ENCODE measurements around the gene F8. TPM values are rescaled to one million over a fixed set of nuclear protein-coding genes. Genes with fewer than 3 reads are reported as not detected.
"Not testable (repeated sequence)": the region's sequence is repeated elsewhere in the genome, so short reads cannot be mapped to it uniquely, and the experiment has no call there.

The F8 gene
- total and polyA plus RNA-seq, 5 donors: 34.7 to 98.8 (median 70.5) TPM

- 80% methylated on average over 5 of the region's 5 CpGs for WGBS
- Histone ChIP-seq H3K4me1 (ENCODE audit: control insufficient read depth, insufficient read depth, low read length) (peaks cover 4% of the 10 kb centered on the region), H3K27me3 (ENCODE audit: control insufficient read depth, insufficient read depth) (no peaks in the 10 kb centered on the region), H3K27ac (ENCODE audit: low read length) (no peak overlapping the region), H3K9me3 (ENCODE audit: control insufficient read depth, low read length) (no peaks in the 10 kb centered on the region), H3K4me3 (ENCODE audit: low read length) (no peak overlapping the region)
- no peak for ATAC-seq
- DNase-seq: no peak
- intact Hi-C loops (cut with DNase I): no loop called here
These were observed 9.1 kb upstream of the F8 start for GRCh38 chrX:155031657-155032056.

GRCh38 chrX:155028877-155029291 lies 6.4 kb upstream of the F8 start:
- Histone ChIP-seq H3K9me3 (ENCODE audit: control insufficient read depth, low read length) (no peaks in the 10 kb centered on the region), H3K4me3 (ENCODE audit: low read length) (peak overlapping the region; percentile 69), H3K27me3 (ENCODE audit: control insufficient read depth, insufficient read depth) (no peaks in the 10 kb centered on the region), H3K4me1 (ENCODE audit: control insufficient read depth, insufficient read depth, low read length) (peaks cover 4% of the 10 kb centered on the region), H3K27ac (ENCODE audit: low read length) (peak overlapping the region; percentile 88)
- 67% methylated on average over 2 of the region's 2 CpGs for WGBS
- ATAC-seq: no peak
- no peak for DNase-seq
- intact Hi-C loops (cut with DNase I): no loop called here

DNA sequence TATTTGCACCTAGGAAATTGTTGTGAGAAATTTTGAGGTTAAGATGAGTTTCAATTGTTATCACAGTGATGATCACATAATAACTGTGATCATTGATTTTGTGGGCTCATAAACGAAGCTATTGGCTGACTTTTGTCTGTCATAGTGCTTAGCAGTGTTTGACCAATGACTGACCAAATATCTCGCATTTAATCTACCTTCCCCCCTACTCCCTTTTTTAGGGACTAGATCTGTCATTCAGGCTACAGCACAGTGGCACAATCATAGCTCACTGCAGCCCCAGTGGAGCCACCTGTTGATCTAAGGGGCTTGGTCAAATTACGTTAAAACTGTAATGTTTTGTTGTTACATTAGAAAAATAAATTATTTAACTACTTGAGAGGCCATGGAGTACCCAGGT lies 5.6 kb upstream of the F8 start:
- WGBS: 13% methylated on average over 3 of the region's 3 CpGs
- no peak for ATAC-seq
- no peaks in the 10 kb centered on the region for H3K27me3 ChIP-seq (ENCODE audit: control insufficient read depth, insufficient read depth)
- H3K9me3 ChIP-seq (ENCODE audit: control insufficient read depth, low read length): no peaks in the 10 kb centered on the region
- H3K4me1 ChIP-seq (ENCODE audit: control insufficient read depth, insufficient read depth, low read length): peaks cover 4% of the 10 kb centered on the region
- peak overlapping the region; percentile 69 for H3K4me3 ChIP-seq (ENCODE audit: low read length)
- peak overlapping the region; percentile 73 for H3K27ac ChIP-seq (ENCODE audit: low read length)
- intact Hi-C loops (cut with DNase I): no loop called here
- DNase-seq: no peak

DNA sequence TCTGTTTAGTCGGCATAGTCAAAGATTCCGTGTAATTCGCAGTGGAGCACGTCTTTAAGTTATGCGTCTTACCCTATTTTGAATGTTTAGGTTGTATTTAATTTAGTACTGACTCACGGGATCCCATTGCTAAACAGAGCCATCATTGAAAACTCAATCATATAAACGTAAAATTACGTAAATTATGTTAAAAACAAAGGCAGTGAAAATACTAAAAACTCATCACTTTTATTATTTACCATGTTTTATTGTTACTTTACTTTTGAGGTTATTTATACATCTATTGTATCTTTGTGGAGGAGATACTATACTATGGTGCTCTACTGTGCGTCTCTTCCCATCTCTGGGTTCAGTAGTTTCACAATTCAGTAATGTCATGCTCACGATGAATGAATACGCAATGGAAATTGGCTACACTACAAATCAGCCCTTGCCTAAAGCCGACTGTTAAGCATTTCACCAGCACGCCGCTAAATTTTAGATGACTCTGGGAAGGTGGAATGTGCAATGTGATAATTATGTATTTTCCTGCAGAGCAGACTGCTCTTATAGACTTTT lies 5.1 kb upstream of the F8 start:
- no peaks in the 10 kb centered on the region for H3K27me3 ChIP-seq (ENCODE audit: control insufficient read depth, insufficient read depth)
- peaks cover 4% of the 10 kb centered on the region for H3K4me1 ChIP-seq (ENCODE audit: control insufficient read depth, insufficient read depth, low read length)
- DNase-seq: no peak
- peak; percentile 38 to 58 for ATAC-seq
- H3K27ac ChIP-seq (ENCODE audit: low read length): peak overlapping the region; percentile 92
- H3K4me3 ChIP-seq (ENCODE audit: low read length): peak overlapping the region; percentile 69
- intact Hi-C loops (cut with DNase I): no loop called here
- under 1% methylated on average over 14 of the region's 14 CpGs for WGBS
- no peaks in the 10 kb centered on the region for H3K9me3 ChIP-seq (ENCODE audit: control insufficient read depth, low read length)

DNA sequence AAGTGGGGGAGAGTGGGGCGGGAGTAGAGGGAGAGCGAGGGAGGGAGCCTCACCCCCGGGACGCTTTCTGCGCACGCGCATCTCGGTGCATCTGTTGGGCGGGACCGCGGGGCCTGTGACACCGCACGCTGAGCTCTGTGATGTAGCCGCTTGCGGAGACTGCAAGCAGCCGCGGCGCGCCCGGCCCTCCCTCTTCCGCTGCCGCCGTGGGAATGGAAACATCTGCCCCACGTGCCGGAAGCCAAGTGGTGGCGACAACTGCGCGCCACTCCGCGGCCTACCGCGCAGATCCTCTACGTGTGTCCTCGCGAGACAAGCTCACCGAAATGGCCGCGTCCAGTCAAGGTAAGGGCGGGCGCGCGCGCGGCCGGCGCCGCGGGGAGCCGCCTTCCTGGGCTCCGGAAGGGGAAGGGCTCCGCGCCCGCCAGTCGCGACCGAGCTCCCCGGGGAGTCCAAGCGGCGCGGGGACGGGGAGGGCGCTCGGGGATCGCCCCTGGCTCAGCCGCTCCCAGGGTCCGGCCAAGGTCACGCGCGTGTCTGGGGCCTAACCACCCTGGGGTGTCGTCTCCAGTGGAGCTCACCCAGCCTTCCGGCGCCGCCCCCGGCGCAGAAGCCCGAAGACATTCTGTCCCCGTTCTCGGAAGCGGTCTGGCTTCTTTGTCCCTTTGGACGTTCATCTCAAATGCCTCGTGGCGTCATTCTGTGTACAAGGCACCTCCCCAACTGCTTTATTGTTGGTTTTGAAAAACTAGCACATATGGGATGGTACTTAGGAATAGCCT lies 4.4 kb upstream of the F8 start, which contains the start of gene FUNDC2:
FUNDC2 (plus strand) TSS at position 118 of the 782 bp plus-strand sequence; CDS start at position 213, 95 bp downstream.
- no peaks in the 10 kb centered on the region for H3K27me3 ChIP-seq (ENCODE audit: control insufficient read depth, insufficient read depth)
- ATAC-seq (peak; percentile 96 to 97), DNase-seq (peak; percentile 94 to 98 (median 97))
- H3K27ac ChIP-seq (ENCODE audit: low read length): peak within 1 kb of the TSS; percentile 92
- H3K4me3 ChIP-seq (ENCODE audit: low read length): peak within 1 kb of the TSS; percentile 69
- peaks cover 4% of the 10 kb centered on the region for H3K4me1 ChIP-seq (ENCODE audit: control insufficient read depth, insufficient read depth, low read length)
- intact Hi-C loops (cut with DNase I): no loop called here
- WGBS: under 1% methylated on average over 82 of the region's 82 CpGs
- no peaks in the 10 kb centered on the region for H3K9me3 ChIP-seq (ENCODE audit: control insufficient read depth, low read length)

DNA sequence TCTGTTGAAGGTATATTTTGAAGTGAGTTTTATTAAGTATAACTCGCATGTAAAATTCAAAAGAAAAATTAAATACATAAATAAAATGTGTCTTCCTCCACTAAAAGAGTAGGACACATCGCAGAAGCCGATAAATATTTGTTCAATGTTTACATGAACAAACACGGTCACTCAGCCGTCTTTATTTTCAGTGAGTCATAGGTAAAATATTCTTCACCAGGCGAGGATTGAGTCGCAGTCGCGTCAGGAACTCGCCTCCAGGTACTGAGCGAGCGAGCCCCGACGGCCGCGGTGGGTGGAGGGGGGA lies 3.9 kb upstream of the F8 start:
- no peaks in the 10 kb centered on the region for H3K27me3 ChIP-seq (ENCODE audit: control insufficient read depth, insufficient read depth)
- WGBS: under 1% methylated on average over 16 of the region's 16 CpGs
- H3K4me1 ChIP-seq (ENCODE audit: control insufficient read depth, insufficient read depth, low read length): peaks cover 4% of the 10 kb centered on the region
- no peaks in the 10 kb centered on the region for H3K9me3 ChIP-seq (ENCODE audit: control insufficient read depth, low read length)
- H3K27ac ChIP-seq (ENCODE audit: low read length): peak overlapping the region; percentile 72
- intact Hi-C loops (cut with DNase I): no loop called here
- H3K4me3 ChIP-seq (ENCODE audit: low read length): peak overlapping the region; percentile 59
- DNase-seq: no peak
- no peak for ATAC-seq

DNA sequence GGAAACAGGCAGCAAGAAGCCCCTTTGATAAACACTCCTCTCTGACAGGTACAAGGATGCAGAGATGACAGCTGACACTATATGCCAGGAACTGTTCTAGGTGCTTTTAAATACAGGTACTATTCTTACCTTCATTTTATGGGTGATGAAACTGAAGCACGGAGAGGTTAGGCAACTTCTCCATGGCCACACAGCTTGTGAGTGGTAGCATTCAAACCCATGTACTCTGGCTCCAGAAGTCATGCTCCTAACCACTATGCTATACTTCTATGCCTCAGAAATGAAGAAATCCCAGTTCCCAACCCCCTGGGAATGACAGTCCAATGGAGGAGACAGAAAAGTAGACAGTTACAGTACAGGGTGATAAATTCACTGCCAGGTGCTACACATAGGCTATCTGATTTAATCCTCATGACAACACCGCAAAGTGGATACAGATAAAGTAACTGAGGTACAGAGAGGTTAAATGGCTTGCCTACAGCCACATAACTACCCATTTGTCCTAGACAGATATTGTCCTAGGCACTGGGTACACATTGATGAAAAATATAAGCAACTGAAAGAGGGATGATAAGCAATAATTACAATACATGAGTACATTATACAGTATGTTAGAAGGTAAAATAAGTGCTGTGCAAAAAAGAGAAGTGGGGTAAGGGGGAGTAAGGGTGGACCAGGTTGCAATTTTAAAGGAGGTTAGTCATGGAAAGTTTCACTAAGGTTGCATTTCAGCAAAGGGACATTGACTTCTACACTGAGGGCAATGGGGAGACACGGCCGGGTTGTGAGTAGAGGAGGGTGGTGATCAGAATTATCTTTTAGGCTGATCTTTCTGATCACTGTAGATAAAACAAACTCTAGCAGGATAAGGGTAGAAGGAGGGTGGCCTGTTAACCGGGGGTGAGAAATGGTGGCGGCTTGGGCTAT lies 1.6 kb upstream of the F8 start:
- WGBS: 86% methylated on average over 6 of the region's 6 CpGs
- no peak for ATAC-seq
- H3K9me3 ChIP-seq (ENCODE audit: control insufficient read depth, low read length): no peaks in the 10 kb centered on the region
- peak overlapping the region; percentile 10 for H3K4me3 ChIP-seq (ENCODE audit: low read length)
- H3K4me1 ChIP-seq (ENCODE audit: control insufficient read depth, insufficient read depth, low read length): peaks cover 2% of the 10 kb centered on the region
- no peak overlapping the region for H3K27ac ChIP-seq (ENCODE audit: low read length)
- intact Hi-C loops (cut with DNase I): no loop called here
- no peaks in the 10 kb centered on the region for H3K27me3 ChIP-seq (ENCODE audit: control insufficient read depth, insufficient read depth)
- no peak for DNase-seq

DNA sequence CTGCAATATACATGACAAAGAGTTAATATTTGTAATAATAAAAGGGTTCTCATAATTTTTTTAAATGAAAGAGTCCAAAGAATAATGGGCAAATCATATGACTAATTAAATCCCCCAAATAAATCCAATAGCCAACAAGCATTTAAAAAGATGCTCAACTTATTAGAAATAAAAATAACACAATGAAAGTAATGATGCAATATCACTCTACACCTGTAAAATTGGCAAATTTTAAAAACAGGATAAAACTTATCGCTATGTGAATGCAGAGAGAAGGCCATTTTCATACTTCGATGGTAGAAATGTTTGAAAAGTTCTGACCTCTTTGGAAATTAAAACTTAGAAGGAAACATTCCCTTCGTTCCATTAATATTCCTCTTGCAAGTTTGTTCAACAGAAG lies 1.9 kb downstream of the F8 start:
- no peaks in the 10 kb centered on the region for H3K9me3 ChIP-seq (ENCODE audit: control insufficient read depth, low read length)
- 63% methylated on average over 3 of the region's 3 CpGs for WGBS
- DNase-seq: no peak
- intact Hi-C loops (cut with DNase I): no loop called here
- H3K4me1 ChIP-seq (ENCODE audit: control insufficient read depth, insufficient read depth, low read length): no peaks in the 10 kb centered on the region
- H3K27ac ChIP-seq (ENCODE audit: low read length): no peak overlapping the region
- peak overlapping the region; percentile 54 for H3K4me3 ChIP-seq (ENCODE audit: low read length)
- ATAC-seq: no peak
- no peaks in the 10 kb centered on the region for H3K27me3 ChIP-seq (ENCODE audit: control insufficient read depth, insufficient read depth)

- Histone ChIP-seq H3K9me3 (ENCODE audit: control insufficient read depth, low read length) (no peaks in the 10 kb centered on the region), H3K27me3 (ENCODE audit: control insufficient read depth, insufficient read depth) (no peaks in the 10 kb centered on the region), H3K4me3 (ENCODE audit: low read length) (no peak overlapping the region), H3K4me1 (ENCODE audit: control insufficient read depth, insufficient read depth, low read length) (peaks cover 5% of the 10 kb centered on the region), H3K27ac (ENCODE audit: low read length) (no peak overlapping the region)
- 28% methylated on average over 3 of the region's 3 CpGs for WGBS
- no peak for DNase-seq
- intact Hi-C loops (cut with DNase I): no loop called here
- peak; percentile 66 to 82 for ATAC-seq
These were observed 12.5 kb downstream of the F8 start for GRCh38 chrX:155009994-155010472.

GRCh38 chrX:155008578-155008977 lies 13.9 kb downstream of the F8 start:
- H3K27ac ChIP-seq (ENCODE audit: low read length); H3K9me3 ChIP-seq (ENCODE audit: control insufficient read depth, low read length); DNase-seq; intact Hi-C loops (cut with DNase I); H3K4me3 ChIP-seq (ENCODE audit: low read length); H3K4me1 ChIP-seq (ENCODE audit: control insufficient read depth, insufficient read depth, low read length); H3K27me3 ChIP-seq (ENCODE audit: control insufficient read depth, insufficient read depth): not testable (repeated sequence)
- WGBS: 97% methylated on average over 3 of the region's 12 CpGs
- ATAC-seq: peak in 1 of 2 donors; percentile 52

Data from right cardiac atrium (tissue), 5 donors.